Measurements from ENCODE around the gene LBH.

Gene LBH

DNA sequence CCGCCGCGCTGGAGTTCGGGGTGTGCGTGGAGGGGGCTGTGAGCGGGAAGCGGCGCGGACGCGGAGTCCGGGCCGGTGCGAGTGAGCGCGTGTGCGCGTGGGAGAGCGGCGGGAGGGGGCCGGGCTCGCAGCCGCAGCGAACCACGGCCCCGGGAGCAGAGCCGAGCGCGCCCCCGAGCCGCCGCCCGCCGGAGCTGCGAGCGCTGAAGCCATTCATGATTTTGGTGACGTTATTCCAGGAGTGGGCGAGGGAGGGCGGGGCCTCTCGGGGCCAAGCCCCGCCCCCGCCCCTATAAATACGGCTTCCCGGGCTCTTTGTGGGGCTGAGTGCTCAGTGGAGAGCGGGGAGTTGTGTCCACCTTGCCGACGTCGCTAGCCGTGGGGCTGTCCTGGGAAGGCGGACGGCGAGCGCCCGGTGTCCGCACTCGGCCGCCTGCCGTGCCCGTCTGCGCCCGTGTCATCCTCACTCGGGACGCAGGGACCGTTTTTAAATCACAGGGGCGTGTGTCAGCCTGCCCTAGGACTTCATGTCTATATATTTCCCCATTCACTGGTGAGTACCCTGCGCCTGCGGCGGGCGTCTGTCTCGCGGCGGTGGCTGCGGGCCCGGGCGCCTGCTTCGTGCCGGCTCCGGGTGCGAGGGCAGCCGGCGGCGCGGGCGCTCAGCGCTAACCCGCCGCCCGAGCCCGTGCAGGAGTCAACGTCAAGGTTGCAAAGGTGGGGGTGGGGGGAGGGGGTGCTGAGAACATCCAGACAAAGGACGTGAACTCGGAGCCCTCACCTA lies at the start of gene LBH:
Gene LBH (plus strand): TSS at position 323 of the 784 bp plus-strand sequence. CDS start 205 bp downstream, at position 528.
- H3K9me3 ChIP-seq (ENCODE audit: control insufficient read depth, low read depth, low read length): no peaks in the 10 kb centered on the region
- peaks cover 14% of the 10 kb centered on the region for H3K4me1 ChIP-seq (ENCODE audit: control insufficient read depth, low read depth, low read length)
- no peak within 1 kb of the TSS for H3K27ac ChIP-seq (ENCODE audit: low read length)
- H3K27me3 ChIP-seq (ENCODE audit: control insufficient read depth, insufficient read depth, low read length): peaks cover 38% of the 10 kb centered on the region
- H3K4me3 ChIP-seq (ENCODE audit: low read length): peak within 1 kb of the TSS; percentile 87
- H3K9ac ChIP-seq (ENCODE audit: low read length): peak within 1 kb of the TSS; percentile 69
- no peaks in the 10 kb centered on the region for H3K36me3 ChIP-seq (ENCODE audit: control insufficient read depth, low read depth, low read length)

DNA sequence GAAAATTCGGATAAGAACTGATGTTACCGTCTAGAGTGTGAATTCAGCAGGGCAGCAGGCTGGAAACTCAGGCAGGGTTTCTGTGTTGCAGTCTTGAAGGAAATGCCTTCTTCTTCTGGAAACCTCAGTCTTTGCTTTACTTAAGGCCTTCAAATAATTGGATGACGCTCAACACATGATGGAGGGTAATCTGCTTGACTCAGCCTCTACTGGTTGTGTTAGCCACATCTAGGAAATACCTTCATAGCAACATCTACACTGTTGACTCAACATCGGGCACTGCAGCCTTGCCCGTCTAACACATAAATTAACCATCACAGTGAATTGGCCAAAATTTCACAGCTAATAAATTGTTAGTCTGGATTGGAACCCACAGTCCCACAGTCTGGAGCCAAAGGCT lies 47.3 kb upstream of the LBH start:
- Histone ChIP-seq H3K27ac (ENCODE audit: low read length) (no peak overlapping the region), H3K9ac (ENCODE audit: low read length) (no peak overlapping the region), H3K9me3 (ENCODE audit: control insufficient read depth, low read depth, low read length) (no peaks in the 10 kb centered on the region), H3K4me3 (ENCODE audit: low read length) (no peak overlapping the region), H3K4me1 (ENCODE audit: control insufficient read depth, low read depth, low read length) (no peaks in the 10 kb centered on the region), H3K36me3 (ENCODE audit: control insufficient read depth, low read depth, low read length) (no peaks in the 10 kb centered on the region), H3K27me3 (ENCODE audit: control insufficient read depth, insufficient read depth, low read length) (no peaks in the 10 kb centered on the region)

DNA sequence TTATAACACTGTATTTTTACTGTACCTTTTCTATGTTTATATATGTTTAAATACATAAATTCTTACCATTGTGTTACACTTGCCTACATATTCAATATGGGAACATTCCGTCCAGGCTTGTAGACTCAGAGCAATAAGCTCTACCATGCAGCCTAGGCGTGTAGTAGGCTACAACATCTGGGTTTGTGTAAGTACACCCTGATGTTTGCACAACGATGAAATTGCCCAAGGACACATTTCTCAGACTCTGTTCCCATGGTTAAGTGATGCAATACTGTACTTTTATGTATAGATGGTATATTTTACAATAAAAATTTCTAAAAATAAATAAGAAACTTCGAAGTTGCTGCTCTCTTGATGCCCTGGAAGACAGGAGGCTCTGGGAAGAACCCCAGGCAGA lies 46.2 kb upstream of the LBH start:
- Histone ChIP-seq H3K9me3 (ENCODE audit: control insufficient read depth, low read depth, low read length) (no peaks in the 10 kb centered on the region), H3K4me3 (ENCODE audit: low read length) (no peak overlapping the region), H3K27ac (ENCODE audit: low read length) (no peak overlapping the region), H3K4me1 (ENCODE audit: control insufficient read depth, low read depth, low read length) (no peaks in the 10 kb centered on the region), H3K27me3 (ENCODE audit: control insufficient read depth, insufficient read depth, low read length) (no peaks in the 10 kb centered on the region), H3K36me3 (ENCODE audit: control insufficient read depth, low read depth, low read length) (no peaks in the 10 kb centered on the region), H3K9ac (ENCODE audit: low read length) (no peak overlapping the region)

DNA sequence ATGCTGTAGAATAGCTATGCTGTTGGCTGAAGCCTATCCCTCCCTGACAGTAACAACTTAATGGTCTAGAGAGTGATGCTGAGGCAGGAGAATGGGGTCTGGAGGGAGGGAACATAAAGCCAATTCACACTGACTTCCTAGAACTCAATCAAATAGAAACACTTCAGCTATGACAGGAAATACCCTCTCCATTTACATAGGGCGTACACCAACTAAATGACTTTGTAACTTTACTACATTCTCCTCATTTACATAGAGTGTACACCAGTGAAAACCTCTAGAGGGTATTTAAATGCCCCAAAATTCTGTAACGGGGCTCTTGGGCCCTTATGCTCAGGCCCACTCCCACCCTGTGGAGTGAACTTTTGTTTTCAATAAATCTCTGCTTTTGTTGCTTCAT lies 43.0 kb upstream of the LBH start:
- Histone ChIP-seq H3K36me3 (ENCODE audit: control insufficient read depth, low read depth, low read length) (no peaks in the 10 kb centered on the region), H3K4me3 (ENCODE audit: low read length) (no peak overlapping the region), H3K27me3 (ENCODE audit: control insufficient read depth, insufficient read depth, low read length) (no peaks in the 10 kb centered on the region)

DNA sequence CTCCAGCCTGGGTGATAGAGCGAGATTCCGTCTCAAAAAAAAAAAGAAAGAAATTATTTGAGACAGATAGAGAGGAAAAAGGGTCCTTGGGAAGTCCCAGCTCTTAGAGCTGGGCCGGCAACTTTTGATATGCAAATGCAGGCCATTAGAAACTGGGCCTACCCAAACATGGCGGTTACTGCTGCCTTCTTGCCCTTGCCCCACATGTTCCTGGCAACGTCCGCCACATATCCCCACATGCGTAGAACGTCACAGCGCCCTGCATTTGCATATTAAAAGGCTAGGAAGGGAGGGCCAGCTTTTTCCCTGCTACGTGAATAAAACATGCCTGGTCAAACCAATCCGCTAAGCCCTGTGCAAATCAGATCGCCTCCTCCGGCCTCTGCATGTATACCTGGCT lies 40.7 kb upstream of the LBH start:
- Histone ChIP-seq H3K4me3 (ENCODE audit: low read length) (no peak overlapping the region), H3K9ac (ENCODE audit: low read length) (no peak overlapping the region), H3K9me3 (ENCODE audit: control insufficient read depth, low read depth, low read length) (no peaks in the 10 kb centered on the region), H3K4me1 (ENCODE audit: control insufficient read depth, low read depth, low read length) (no peaks in the 10 kb centered on the region), H3K27ac (ENCODE audit: low read length) (no peak overlapping the region), H3K36me3 (ENCODE audit: control insufficient read depth, low read depth, low read length) (no peaks in the 10 kb centered on the region), H3K27me3 (ENCODE audit: control insufficient read depth, insufficient read depth, low read length) (no peaks in the 10 kb centered on the region)

More for the DNA sequence above, 43.0 kb upstream of the LBH start:
- Histone ChIP-seq H3K4me1 (ENCODE audit: control insufficient read depth, low read depth, low read length) (no peaks in the 10 kb centered on the region), H3K9ac (ENCODE audit: low read length) (no peak overlapping the region), H3K27ac (ENCODE audit: low read length) (no peak overlapping the region), H3K9me3 (ENCODE audit: control insufficient read depth, low read depth, low read length) (no peaks in the 10 kb centered on the region)

DNA sequence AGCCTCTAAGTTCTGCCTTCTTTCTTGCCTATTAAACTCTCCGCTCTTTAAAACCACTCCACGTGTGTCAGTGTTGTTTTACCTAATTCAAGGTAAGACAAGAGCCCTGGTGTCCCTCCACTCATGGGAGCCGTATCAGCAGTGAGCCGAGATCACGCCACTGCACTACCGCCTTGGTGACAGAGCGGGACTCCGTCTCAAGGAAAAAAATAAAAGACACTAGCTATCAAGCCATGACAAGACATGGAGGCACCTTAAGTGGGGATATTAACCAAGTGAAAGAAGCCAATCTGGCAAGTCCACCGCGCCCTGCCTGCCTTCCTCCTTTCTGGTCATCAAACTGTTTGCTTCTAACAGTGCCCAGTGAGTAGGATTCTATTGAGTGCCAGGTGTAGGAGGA lies 40.2 kb upstream of the LBH start:
- H3K4me3 ChIP-seq (ENCODE audit: low read length): no peak overlapping the region
- no peak overlapping the region for H3K27ac ChIP-seq (ENCODE audit: low read length)
- no peaks in the 10 kb centered on the region for H3K27me3 ChIP-seq (ENCODE audit: control insufficient read depth, insufficient read depth, low read length)
- H3K9ac ChIP-seq (ENCODE audit: low read length): no peak overlapping the region
- no peaks in the 10 kb centered on the region for H3K9me3 ChIP-seq (ENCODE audit: control insufficient read depth, low read depth, low read length)
- no peaks in the 10 kb centered on the region for H3K4me1 ChIP-seq (ENCODE audit: control insufficient read depth, low read depth, low read length)
- H3K36me3 ChIP-seq (ENCODE audit: control insufficient read depth, low read depth, low read length): no peaks in the 10 kb centered on the region

DNA sequence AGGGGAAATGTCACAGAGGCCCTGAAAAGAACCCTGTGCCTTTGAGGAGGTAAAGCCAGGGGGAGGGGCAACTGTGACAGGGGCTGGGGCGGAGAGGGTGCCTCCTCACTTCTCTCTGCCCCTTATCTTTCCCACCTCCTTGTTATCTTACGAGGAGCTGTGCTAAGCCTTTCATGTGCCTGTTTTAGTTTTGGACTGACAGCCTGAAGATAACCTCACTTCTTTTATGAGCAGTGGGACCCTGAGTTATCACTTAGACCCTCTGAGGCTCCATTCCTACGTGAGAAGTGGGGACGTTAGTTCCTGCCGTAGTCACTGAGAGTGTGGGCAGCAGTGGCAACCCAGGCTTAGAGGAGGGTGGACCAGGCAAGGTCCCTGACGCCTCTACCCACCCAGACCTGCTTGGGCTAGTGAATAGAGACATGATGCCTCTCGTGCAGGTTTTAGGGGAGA lies 39.5 kb upstream of the LBH start:
- no peaks in the 10 kb centered on the region for H3K4me1 ChIP-seq (ENCODE audit: control insufficient read depth, low read depth, low read length)
- no peaks in the 10 kb centered on the region for H3K36me3 ChIP-seq (ENCODE audit: control insufficient read depth, low read depth, low read length)
- H3K9me3 ChIP-seq (ENCODE audit: control insufficient read depth, low read depth, low read length): no peaks in the 10 kb centered on the region
- H3K9ac ChIP-seq (ENCODE audit: low read length): no peak overlapping the region
- no peak overlapping the region for H3K27ac ChIP-seq (ENCODE audit: low read length)
- no peak overlapping the region for H3K4me3 ChIP-seq (ENCODE audit: low read length)
- H3K27me3 ChIP-seq (ENCODE audit: control insufficient read depth, insufficient read depth, low read length): no peaks in the 10 kb centered on the region

DNA sequence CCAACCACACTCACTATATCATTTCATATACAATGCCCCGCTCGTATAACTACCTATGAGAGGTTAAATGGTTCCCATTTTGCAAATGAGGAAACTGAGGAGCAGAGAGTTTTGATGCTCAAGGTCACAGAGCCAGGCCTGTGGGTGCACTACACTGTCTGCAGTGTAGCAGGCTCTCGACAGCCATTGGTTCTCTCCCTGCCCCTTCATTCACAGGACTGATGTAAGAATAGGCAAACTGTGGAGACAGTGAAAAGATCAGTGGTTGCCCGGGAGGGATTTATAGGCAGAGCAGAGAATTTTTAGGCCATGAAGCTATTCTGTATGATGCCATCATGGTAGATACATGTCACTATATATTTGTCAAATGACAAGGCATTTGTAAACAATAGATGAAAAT lies 39.0 kb upstream of the LBH start:
- Histone ChIP-seq H3K27ac (ENCODE audit: low read length) (no peak overlapping the region), H3K4me3 (ENCODE audit: low read length) (no peak overlapping the region), H3K36me3 (ENCODE audit: control insufficient read depth, low read depth, low read length) (no peaks in the 10 kb centered on the region), H3K9me3 (ENCODE audit: control insufficient read depth, low read depth, low read length) (no peaks in the 10 kb centered on the region), H3K27me3 (ENCODE audit: control insufficient read depth, insufficient read depth, low read length) (no peaks in the 10 kb centered on the region), H3K4me1 (ENCODE audit: control insufficient read depth, low read depth, low read length) (no peaks in the 10 kb centered on the region), H3K9ac (ENCODE audit: low read length) (no peak overlapping the region)

DNA sequence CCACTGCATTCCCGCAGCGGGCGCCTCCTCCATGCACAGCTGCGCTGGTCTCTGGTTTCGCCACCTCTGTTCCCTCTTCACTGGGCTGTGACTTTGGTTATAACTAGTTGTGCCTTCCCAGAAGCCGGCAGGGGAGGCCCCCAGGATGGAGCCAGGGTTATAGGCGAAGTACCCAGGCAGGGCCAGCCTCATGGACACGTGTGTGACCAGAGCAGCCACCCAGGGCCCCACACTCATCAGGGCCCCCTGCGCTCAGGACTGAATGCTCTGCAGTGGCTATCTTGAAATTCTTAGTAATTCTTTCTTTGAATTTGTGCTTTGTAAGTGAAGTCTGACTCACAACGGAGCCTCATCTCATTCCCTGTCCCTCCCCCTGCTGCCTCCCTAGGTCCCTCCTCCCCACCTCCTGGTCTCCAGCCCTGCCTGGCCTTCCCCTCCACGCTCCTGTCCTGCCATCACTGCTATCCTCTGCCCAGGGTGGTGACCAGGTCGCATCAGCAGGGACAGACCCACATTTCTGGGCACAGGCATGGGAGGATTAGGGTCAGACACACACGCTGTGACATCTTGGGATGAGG lies 38.1 kb upstream of the LBH start:
- Histone ChIP-seq H3K4me3 (ENCODE audit: low read length) (no peak overlapping the region), H3K27me3 (ENCODE audit: control insufficient read depth, insufficient read depth, low read length) (no peaks in the 10 kb centered on the region), H3K9ac (ENCODE audit: low read length) (no peak overlapping the region), H3K36me3 (ENCODE audit: control insufficient read depth, low read depth, low read length) (no peaks in the 10 kb centered on the region), H3K27ac (ENCODE audit: low read length) (no peak overlapping the region), H3K9me3 (ENCODE audit: control insufficient read depth, low read depth, low read length) (no peaks in the 10 kb centered on the region), H3K4me1 (ENCODE audit: control insufficient read depth, low read depth, low read length) (no peaks in the 10 kb centered on the region)

DNA sequence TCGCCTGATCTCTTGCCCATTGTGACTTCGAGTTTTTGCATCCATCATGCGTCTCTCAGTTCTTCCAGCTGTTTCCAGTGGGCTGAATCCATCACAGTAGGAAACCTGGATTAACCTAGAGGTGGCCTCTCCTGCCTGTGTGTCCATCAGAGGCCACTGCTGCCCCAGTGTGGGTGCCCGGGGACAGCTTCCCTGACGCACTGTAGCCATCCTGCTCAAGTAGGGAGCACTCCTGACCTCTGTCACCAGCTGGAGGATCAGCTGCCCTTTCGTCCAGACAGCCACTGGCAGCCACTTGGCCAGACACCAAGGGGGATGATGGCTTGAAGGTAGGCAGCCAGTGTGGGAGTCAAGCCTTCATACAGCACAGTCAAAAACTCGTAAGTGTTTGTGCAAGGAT lies 36.9 kb upstream of the LBH start:
- H3K4me1 ChIP-seq (ENCODE audit: control insufficient read depth, low read depth, low read length): no peaks in the 10 kb centered on the region
- no peaks in the 10 kb centered on the region for H3K9me3 ChIP-seq (ENCODE audit: control insufficient read depth, low read depth, low read length)
- no peaks in the 10 kb centered on the region for H3K36me3 ChIP-seq (ENCODE audit: control insufficient read depth, low read depth, low read length)
- no peak overlapping the region for H3K9ac ChIP-seq (ENCODE audit: low read length)
- no peak overlapping the region for H3K4me3 ChIP-seq (ENCODE audit: low read length)
- no peaks in the 10 kb centered on the region for H3K27me3 ChIP-seq (ENCODE audit: control insufficient read depth, insufficient read depth, low read length)
- H3K27ac ChIP-seq (ENCODE audit: low read length): no peak overlapping the region

DNA sequence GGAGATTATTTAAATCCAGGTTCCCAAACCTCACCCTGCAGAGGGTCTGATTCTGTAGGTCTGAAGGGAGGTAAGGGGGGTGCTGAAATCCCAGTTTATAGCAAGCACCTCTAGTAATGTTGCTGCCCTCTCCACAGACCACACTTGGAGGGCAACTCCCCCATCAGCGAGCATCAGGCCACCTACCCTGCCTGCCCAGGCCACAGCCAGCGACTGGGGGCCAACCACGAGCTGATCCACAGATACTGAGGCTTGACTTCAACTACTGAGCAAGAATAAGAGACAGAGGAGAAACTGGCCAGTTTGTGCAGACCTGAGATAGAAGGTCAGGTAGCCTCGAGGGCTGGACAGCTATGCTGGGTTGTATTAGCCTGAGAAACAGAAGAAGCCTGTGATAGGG lies 36.3 kb upstream of the LBH start:
- H3K27me3 ChIP-seq (ENCODE audit: control insufficient read depth, insufficient read depth, low read length): no peaks in the 10 kb centered on the region
- no peak overlapping the region for H3K9ac ChIP-seq (ENCODE audit: low read length)
- H3K9me3 ChIP-seq (ENCODE audit: control insufficient read depth, low read depth, low read length): no peaks in the 10 kb centered on the region
- H3K4me3 ChIP-seq (ENCODE audit: low read length): no peak overlapping the region
- H3K4me1 ChIP-seq (ENCODE audit: control insufficient read depth, low read depth, low read length): no peaks in the 10 kb centered on the region
- H3K27ac ChIP-seq (ENCODE audit: low read length): no peak overlapping the region
- no peaks in the 10 kb centered on the region for H3K36me3 ChIP-seq (ENCODE audit: control insufficient read depth, low read depth, low read length)
